ENCODE measurements around the gene SPEN.
"Not testable (repeated sequence)": the region's sequence is repeated elsewhere in the genome, so short reads cannot be mapped to it uniquely, and the experiment has no call there.

Gene SPEN

DNA sequence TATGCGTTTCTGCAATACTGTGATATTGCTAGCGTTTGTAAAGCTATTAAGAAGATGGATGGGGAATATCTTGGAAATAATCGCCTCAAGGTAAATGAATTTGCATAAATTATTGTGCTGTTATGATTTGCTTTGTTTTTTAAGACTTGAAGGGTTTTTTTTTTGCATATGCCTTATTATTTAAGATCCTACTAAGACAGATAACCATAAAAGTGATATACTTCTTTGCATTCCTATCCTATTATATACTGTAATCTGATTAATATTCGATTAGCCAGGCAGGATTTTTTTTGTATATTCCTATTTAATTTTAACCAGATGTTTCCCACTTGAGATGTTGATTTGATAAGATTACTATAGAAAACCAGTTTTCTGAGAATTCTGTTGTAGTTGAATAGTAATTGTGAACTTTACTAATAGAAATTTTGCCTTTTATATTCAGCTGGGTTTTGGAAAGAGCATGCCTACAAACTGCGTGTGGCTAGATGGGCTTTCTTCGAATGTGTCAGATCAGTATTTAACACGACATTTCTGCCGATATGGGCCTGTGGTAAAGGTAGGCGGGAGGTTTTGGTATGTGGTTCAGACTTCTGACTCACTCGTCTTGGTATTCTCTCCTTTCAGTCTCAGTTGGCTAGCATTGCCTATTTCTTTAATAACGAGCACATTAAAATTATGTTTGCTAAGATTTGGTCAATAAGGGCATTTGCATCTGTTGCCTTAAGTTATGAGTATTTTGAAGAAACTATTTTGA lies 71.6 kb downstream of the SPEN start:
- Mint-ChIP-seq H3K27ac (peak overlapping the region; percentile 86), H3K4me3 (peak overlapping the region; percentile 48), H3K27me3 (no peaks in the 10 kb centered on the region), H3K4me1 (ENCODE audit: low read depth) (peaks cover 66% of the 10 kb centered on the region), H3K9me3 (no peaks in the 10 kb centered on the region), H3K36me3 (ENCODE audit: low read depth) (peaks cover 81% of the 10 kb centered on the region)

DNA sequence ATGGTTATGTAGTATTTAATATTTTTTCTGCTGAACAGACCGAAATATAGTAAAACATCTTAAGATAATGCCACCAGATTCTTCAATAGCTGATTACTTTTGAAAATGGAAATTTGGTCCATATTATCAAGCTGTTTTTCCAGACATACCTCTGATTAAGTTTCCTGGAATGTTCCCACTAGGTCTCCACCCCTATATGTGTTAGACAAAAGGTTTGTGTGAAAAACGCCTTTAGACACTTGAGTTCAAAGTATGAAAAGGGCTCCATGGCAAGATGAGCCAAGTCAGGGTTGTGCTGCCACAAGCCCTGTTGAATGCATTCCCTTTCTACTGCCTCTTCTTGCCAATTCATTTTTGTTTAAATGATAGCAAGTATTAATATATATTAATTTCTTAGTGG lies 75.7 kb downstream of the SPEN start:
- H3K9me3 Mint-ChIP-seq = no peaks in the 10 kb centered on the region

DNA sequence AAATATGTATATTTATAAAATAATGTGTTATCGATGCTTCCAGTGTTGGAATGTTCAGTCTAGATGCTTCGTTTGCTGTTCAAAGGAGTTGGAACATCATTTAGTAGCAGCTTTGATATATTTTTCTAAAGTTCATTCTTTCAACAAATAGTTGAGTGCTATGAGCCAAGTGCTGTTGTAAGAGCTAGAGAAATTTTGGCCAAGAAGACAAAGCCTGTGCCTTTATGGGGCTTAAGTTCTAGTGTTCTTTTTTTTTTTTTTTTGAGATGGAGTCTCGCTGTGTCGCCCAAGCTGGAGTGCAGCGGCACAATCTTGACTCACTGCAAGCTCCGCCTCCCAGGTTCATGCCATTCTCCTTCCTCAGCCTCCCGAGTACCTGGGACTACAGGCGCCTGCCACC lies 78.9 kb downstream of the SPEN start:
- H3K4me3 Mint-ChIP-seq; H3K9me3 Mint-ChIP-seq; H3K27ac Mint-ChIP-seq; H3K4me1 Mint-ChIP-seq (ENCODE audit: low read depth); H3K27me3 Mint-ChIP-seq: not testable (repeated sequence)
- peaks cover 77% of the 10 kb centered on the region for H3K36me3 Mint-ChIP-seq (ENCODE audit: low read depth)

More for the DNA sequence above, 75.7 kb downstream of the SPEN start:
- peaks cover 30% of the 10 kb centered on the region for H3K4me1 Mint-ChIP-seq (ENCODE audit: low read depth)
- no peaks in the 10 kb centered on the region for H3K27me3 Mint-ChIP-seq
- H3K4me3 Mint-ChIP-seq = no peak overlapping the region
- H3K27ac Mint-ChIP-seq = no peak overlapping the region
- H3K36me3 Mint-ChIP-seq (ENCODE audit: low read depth) = peaks cover 74% of the 10 kb centered on the region

DNA sequence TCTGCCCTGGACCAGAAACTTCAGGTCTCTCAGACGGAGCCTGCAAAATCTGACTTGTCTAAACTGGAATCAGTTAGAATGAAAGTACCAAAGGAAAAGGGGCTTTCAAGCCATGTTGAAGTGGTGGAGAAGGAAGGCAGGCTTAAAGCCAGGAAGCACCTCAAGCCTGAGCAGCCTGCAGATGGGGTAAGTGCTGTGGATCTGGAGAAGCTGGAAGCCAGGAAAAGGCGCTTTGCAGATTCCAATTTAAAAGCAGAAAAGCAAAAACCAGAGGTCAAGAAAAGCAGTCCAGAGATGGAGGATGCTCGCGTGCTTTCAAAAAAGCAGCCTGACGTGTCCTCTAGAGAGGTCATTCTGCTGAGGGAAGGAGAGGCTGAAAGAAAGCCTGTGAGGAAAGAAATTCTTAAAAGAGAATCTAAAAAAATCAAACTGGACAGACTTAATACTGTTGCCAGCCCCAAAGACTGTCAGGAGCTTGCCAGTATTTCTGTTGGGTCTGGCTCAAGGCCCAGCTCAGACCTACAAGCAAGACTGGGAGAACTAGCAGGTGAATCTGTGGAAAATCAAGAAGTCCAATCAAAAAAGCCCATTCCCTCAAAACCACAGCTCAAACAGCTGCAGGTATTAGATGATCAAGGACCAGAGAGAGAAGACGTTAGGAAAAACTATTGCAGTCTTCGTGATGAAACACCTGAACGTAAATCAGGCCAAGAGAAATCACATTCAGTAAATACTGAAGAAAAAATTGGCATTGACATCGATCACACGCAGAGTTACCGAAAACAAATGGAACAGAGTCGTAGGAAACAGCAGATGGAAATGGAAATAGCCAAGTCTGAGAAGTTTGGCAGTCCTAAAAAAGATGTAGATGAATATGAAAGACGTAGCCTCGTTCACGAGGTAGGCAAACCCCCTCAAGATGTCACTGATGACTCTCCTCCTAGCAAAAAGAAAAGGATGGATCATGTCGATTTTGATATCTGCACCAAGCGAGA lies 81.8 kb downstream of the SPEN start:
- Mint-ChIP-seq H3K4me1 (ENCODE audit: low read depth) (peaks cover 7% of the 10 kb centered on the region), H3K36me3 (ENCODE audit: low read depth) (peaks cover 81% of the 10 kb centered on the region), H3K27me3 (no peaks in the 10 kb centered on the region), H3K4me3 (no peak overlapping the region), H3K27ac (peak overlapping the region; percentile 52), H3K9me3 (no peaks in the 10 kb centered on the region)

DNA sequence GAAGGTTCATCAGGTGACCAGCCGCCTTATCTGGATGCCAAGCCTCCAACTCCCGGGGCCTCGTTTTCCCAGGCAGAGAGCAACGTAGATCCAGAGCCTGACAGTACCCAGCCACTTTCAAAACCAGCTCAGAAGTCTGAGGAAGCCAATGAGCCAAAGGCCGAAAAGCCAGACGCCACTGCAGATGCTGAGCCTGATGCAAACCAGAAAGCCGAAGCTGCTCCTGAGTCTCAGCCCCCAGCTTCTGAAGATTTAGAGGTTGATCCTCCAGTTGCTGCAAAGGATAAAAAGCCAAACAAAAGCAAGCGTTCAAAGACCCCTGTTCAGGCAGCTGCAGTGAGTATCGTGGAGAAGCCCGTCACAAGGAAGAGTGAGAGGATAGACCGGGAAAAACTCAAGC lies 83.9 kb downstream of the SPEN start:
- H3K27me3 Mint-ChIP-seq = no peaks in the 10 kb centered on the region
- H3K4me1 Mint-ChIP-seq (ENCODE audit: low read depth) = peaks cover 7% of the 10 kb centered on the region
- H3K36me3 Mint-ChIP-seq (ENCODE audit: low read depth) = peaks cover 94% of the 10 kb centered on the region
- H3K4me3 Mint-ChIP-seq = no peak overlapping the region
- H3K9me3 Mint-ChIP-seq = no peaks in the 10 kb centered on the region
- no peak overlapping the region for H3K27ac Mint-ChIP-seq

DNA sequence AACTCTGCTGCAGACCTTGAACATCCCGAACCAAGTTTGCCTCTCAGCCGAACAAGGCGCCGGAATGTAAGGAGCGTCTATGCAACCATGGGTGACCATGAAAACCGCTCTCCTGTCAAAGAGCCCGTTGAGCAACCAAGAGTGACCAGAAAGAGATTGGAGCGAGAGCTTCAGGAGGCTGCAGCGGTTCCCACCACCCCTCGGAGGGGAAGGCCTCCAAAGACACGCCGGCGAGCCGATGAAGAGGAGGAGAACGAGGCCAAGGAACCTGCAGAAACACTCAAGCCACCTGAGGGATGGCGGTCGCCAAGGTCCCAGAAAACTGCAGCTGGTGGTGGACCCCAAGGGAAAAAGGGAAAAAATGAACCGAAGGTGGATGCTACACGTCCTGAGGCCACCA lies 84.4 kb downstream of the SPEN start:
- H3K27ac Mint-ChIP-seq = no peak overlapping the region
- peaks cover 7% of the 10 kb centered on the region for H3K4me1 Mint-ChIP-seq (ENCODE audit: low read depth)
- peaks cover 93% of the 10 kb centered on the region for H3K36me3 Mint-ChIP-seq (ENCODE audit: low read depth)
- no peaks in the 10 kb centered on the region for H3K9me3 Mint-ChIP-seq
- no peaks in the 10 kb centered on the region for H3K27me3 Mint-ChIP-seq
- no peak overlapping the region for H3K4me3 Mint-ChIP-seq

DNA sequence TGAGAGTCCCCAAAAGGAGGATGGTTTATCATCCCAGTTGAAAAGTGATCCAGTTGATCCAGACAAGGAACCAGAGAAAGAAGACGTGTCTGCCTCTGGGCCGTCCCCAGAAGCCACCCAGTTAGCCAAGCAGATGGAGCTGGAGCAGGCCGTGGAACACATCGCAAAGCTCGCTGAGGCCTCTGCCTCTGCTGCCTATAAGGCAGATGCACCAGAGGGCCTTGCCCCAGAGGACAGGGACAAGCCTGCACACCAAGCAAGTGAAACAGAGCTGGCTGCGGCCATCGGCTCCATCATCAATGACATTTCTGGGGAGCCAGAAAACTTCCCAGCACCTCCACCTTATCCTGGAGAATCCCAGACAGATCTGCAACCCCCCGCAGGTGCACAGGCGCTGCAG lies 85.1 kb downstream of the SPEN start:
- H3K27me3 Mint-ChIP-seq = no peaks in the 10 kb centered on the region
- H3K27ac Mint-ChIP-seq = peak overlapping the region; percentile 34
- H3K4me1 Mint-ChIP-seq (ENCODE audit: low read depth) = peaks cover 10% of the 10 kb centered on the region
- H3K9me3 Mint-ChIP-seq = no peaks in the 10 kb centered on the region
- H3K36me3 Mint-ChIP-seq (ENCODE audit: low read depth) = peaks cover 92% of the 10 kb centered on the region
- H3K4me3 Mint-ChIP-seq = no peak overlapping the region

DNA sequence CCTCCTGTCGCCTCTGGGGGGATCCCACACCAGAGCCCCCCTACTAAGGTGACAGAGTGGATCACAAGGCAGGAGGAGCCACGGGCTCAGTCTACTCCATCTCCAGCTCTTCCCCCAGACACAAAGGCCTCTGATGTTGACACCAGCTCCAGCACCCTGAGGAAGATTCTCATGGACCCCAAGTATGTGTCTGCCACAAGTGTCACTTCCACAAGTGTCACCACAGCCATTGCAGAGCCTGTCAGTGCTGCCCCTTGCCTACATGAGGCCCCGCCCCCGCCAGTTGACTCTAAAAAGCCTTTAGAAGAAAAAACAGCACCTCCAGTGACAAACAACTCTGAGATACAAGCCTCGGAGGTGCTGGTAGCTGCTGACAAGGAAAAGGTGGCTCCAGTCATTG lies 86.2 kb downstream of the SPEN start:
- H3K9me3 Mint-ChIP-seq = no peaks in the 10 kb centered on the region
- no peak overlapping the region for H3K4me3 Mint-ChIP-seq
- H3K27ac Mint-ChIP-seq = no peak overlapping the region
- no peaks in the 10 kb centered on the region for H3K27me3 Mint-ChIP-seq
- peaks cover 10% of the 10 kb centered on the region for H3K4me1 Mint-ChIP-seq (ENCODE audit: low read depth)
- H3K36me3 Mint-ChIP-seq (ENCODE audit: low read depth) = peaks cover 85% of the 10 kb centered on the region

DNA sequence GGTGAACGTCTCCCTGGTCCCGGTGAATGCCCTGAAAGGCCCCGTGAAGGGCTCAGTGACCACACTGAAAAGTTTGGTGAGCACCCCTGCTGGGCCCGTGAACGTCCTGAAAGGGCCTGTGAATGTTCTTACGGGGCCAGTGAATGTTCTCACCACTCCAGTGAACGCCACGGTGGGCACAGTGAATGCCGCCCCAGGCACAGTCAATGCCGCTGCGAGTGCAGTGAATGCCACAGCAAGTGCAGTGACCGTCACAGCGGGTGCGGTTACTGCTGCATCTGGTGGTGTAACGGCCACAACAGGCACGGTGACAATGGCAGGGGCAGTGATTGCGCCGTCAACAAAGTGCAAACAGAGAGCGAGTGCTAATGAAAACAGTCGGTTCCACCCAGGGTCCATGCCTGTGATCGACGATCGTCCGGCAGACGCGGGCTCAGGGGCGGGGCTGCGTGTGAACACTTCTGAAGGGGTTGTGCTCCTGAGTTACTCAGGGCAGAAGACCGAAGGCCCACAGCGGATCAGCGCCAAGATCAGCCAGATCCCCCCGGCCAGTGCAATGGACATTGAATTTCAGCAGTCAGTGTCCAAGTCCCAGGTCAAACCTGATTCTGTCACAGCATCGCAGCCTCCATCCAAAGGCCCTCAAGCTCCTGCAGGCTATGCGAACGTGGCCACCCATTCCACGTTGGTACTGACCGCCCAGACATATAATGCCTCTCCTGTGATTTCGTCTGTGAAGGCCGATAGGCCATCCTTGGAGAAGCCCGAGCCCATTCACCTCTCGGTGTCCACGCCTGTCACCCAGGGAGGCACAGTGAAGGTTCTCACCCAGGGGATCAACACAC lies 86.9 kb downstream of the SPEN start:
- H3K27ac Mint-ChIP-seq = no peak overlapping the region
- H3K4me3 Mint-ChIP-seq = no peak overlapping the region
- H3K36me3 Mint-ChIP-seq (ENCODE audit: low read depth) = peaks cover 82% of the 10 kb centered on the region
- no peaks in the 10 kb centered on the region for H3K27me3 Mint-ChIP-seq
- no peaks in the 10 kb centered on the region for H3K9me3 Mint-ChIP-seq
- H3K4me1 Mint-ChIP-seq (ENCODE audit: low read depth) = peaks cover 10% of the 10 kb centered on the region

DNA sequence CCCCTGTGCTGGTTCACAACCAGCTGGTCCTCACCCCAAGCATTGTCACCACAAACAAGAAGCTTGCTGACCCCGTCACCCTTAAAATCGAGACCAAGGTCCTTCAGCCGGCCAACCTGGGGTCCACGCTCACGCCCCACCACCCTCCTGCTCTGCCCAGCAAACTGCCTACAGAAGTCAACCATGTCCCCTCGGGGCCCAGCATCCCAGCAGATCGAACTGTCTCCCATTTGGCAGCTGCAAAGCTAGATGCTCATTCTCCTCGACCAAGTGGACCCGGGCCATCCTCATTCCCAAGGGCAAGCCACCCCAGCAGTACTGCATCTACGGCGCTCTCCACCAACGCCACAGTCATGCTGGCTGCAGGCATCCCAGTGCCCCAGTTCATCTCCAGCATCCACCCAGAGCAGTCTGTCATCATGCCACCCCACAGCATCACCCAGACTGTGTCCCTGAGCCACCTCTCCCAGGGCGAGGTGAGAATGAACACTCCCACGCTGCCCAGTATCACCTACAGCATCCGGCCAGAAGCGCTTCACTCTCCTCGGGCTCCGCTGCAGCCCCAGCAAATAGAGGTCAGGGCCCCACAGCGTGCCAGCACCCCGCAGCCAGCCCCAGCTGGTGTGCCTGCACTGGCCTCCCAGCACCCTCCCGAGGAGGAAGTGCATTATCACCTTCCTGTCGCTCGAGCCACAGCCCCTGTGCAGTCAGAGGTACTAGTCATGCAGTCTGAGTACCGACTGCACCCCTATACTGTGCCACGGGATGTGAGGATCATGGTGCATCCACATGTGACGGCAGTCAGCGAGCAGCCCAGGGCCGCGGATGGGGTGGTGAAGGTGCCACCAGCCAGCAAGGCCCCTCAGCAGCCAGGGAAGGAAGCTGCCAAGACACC lies 87.8 kb downstream of the SPEN start:
- H3K36me3 Mint-ChIP-seq (ENCODE audit: low read depth) = peaks cover 81% of the 10 kb centered on the region
- no peaks in the 10 kb centered on the region for H3K27me3 Mint-ChIP-seq
- no peak overlapping the region for H3K27ac Mint-ChIP-seq
- H3K4me3 Mint-ChIP-seq = no peak overlapping the region
- H3K9me3 Mint-ChIP-seq = no peaks in the 10 kb centered on the region
- peaks cover 10% of the 10 kb centered on the region for H3K4me1 Mint-ChIP-seq (ENCODE audit: low read depth)

DNA sequence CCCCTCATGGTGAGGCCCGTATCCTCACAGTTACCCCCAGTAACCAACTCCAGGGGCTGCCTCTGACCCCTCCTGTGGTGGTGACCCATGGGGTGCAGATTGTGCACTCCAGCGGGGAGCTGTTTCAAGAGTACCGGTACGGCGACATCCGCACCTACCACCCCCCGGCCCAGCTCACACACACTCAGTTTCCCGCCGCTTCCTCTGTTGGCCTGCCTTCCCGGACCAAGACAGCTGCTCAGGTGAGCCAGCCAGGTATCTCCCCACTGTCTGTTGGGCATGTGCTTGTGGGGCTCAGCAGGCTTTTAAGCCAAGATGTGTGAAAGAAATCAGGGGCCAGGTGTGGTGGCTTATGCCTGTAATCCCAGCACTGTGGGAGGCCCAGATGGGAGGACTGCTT lies 88.5 kb downstream of the SPEN start:
- Mint-ChIP-seq H3K4me1 (ENCODE audit: low read depth) (peaks cover 10% of the 10 kb centered on the region), H3K4me3 (no peak overlapping the region), H3K27me3 (no peaks in the 10 kb centered on the region), H3K27ac (no peak overlapping the region), H3K36me3 (ENCODE audit: low read depth) (peaks cover 79% of the 10 kb centered on the region), H3K9me3 (no peaks in the 10 kb centered on the region)

DNA sequence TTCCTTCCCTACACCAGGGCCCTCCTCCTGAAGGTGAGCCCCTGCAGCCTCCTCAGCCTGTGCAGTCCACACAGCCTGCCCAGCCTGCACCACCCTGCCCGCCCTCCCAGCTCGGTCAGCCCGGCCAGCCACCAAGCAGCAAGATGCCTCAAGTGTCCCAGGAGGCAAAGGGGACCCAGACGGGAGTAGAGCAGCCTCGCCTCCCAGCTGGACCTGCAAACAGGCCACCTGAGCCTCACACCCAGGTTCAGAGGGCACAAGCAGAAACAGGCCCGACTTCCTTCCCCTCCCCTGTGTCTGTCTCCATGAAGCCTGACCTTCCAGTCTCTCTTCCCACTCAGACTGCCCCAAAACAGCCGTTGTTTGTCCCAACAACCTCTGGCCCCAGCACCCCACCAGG lies 89.6 kb downstream of the SPEN start:
- Mint-ChIP-seq H3K4me1 (ENCODE audit: low read depth) (peaks cover 10% of the 10 kb centered on the region), H3K27ac (peak overlapping the region; percentile 84), H3K36me3 (ENCODE audit: low read depth) (peaks cover 70% of the 10 kb centered on the region), H3K9me3 (no peaks in the 10 kb centered on the region), H3K27me3 (no peaks in the 10 kb centered on the region), H3K4me3 (no peak overlapping the region)

DNA sequence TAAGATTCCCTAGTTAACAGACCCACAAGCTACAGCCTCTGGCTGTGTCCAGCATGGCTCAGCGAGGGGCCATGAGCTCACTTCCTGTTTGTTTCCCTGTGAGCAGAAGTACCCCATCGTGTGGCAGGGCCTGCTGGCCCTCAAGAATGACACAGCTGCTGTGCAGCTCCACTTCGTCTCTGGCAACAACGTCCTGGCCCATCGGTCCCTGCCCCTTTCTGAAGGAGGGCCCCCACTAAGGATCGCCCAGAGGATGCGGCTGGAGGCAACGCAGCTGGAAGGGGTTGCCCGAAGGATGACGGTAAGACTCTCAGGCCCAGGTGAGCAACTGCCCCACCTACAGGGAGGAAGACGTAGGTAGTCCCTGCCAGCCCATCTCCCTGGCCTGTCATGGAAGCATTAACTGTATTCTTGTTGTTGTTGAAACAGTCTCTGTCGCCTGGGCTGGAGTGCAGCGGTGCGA lies 90.2 kb downstream of the SPEN start:
- Mint-ChIP-seq H3K4me1 (ENCODE audit: low read depth) (peaks cover 10% of the 10 kb centered on the region), H3K27me3 (no peaks in the 10 kb centered on the region), H3K36me3 (ENCODE audit: low read depth) (peaks cover 68% of the 10 kb centered on the region), H3K9me3 (no peaks in the 10 kb centered on the region), H3K4me3 (no peak overlapping the region), H3K27ac (peak overlapping the region; percentile 84)

Measured in stimulated activated naive CD8-positive, alpha-beta T cell treated with anti-CD3 and anti-CD28 coated beads, Interleukin-15, Interleukin-2, amounts not matched to agents 100 ng/mL and 50 ng/mL, for 24 hours (primary cell).